HL-60/S4 treated with phorbol 12-myristate 13-acetate at 8.2 ng/mL for 4 days and 3 days (cell line): Measurements from ENCODE around the gene CERS2.

ENCODE experiments used
- in situ Hi-C: fragments of 300-500 bp; cut with MboI; formaldehyde crosslinking; loops from 2 replicates; pipeline ENCODE4 v1.15.0; 2022; ENCODE audit warnings: low sequenced_read_pairs

The CERS2 gene

GRCh38 chr1:150974580-150975478 lies at the start of gene CERS2:
Gene CERS2 (minus strand): TSS chr1:150974835. CDS start chr1:150969090, 5,745 bp downstream.
- in situ Hi-C loops = no loop called here

DNA sequence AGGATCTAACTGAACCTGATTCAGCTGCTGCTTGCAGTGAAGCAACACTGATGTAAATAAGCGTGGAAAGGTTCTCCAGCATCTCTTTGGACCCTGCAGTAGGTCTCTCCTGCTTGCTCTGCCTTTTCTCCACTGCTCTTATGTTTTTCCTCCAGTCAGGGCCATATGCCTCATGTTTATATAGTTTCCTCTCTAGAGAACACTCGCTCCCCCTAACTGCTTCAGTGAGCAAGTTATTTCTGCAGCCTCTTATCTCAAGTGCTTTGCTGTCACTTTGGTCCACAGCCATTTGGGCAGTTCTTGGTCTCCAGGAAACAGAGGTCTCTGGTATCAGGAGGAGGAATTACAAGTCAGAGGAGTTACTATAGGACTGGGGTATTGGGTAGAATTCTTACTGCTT lies 38.9 kb upstream of the CERS2 start:
- in situ Hi-C loops = no loop called here

DNA sequence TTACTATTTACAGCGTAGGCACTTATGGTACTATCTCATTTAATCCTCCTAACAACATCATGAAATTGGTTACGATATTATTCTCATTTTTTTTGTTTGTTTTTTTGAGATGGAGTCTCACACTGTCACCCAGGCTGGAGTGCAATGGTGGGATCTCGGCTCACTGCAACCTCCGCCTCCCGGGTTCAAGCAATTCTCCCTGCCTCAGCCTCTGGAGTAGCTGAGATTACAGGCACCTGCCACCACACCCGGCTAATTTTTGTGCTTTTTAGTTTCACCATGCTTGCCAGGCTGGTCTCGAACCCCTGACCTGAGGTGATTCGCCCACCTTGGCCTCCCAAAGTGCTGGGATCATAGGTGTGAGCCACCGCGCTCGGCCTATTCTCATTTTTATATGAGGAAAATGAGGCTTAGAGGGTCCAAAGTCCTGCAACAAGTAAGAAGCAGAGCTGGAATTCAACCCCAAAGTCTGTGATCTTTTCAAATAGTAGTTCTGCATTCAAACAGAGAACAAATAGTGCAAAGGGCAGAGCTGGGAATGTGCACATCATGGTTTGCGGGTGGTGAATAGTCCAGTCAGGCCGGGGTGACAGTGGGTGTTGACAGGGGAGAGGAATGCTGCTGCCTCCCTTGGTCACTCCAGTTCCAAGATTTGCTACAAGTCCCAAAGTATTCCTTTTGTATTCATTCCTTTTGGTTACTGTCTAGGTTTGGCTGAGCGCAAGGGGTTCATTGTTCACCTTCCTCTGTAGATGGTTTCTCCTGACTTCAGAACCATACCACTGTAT lies 38.2 kb upstream of the CERS2 start:
- in situ Hi-C loops = no loop called here

- in situ Hi-C loops = no loop called here
These were observed 36.7 kb upstream of the CERS2 start for GRCh38 chr1:151011154-151011850.

DNA sequence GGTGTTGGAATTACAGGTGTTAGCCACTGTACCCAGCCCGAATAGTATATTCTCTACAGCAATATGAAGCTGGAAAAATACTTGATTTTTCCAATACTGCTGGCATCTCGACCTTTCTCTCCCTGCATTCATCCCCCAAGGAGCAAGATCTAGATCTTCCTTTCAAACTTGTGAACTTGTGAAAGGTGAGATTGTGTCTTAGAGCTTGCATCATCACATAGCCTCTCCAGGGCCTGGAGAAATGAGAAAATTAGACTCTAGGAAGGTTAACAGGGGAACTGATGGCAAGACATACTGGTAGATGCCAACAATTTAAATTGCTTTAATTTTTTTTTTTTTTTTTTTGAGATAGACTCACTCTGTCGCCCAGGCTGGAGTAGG lies 35.7 kb upstream of the CERS2 start:
- in situ Hi-C loops = no loop called here

- in situ Hi-C loops = no loop called here
These were observed 35.2 kb upstream of the CERS2 start for GRCh38 chr1:151009674-151010345.

DNA sequence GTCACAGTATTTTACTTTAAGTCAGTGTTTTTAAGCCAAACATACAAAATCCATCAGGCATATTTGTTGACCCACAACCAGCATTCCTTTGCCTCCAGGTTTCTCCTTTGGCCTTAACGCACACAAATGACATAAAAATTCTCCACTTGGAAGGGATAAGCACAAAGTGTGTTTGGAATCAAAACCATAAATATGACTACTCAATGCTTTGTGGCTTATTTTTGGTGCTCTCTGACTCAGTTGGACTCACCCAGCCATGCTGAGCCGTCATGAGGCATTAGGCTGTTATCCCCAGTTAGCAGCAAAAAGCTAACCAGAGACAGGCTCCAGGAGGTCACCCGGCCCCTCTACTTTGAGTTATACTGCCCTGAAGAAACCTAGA lies 34.6 kb upstream of the CERS2 start:
- in situ Hi-C loops = no loop called here

DNA sequence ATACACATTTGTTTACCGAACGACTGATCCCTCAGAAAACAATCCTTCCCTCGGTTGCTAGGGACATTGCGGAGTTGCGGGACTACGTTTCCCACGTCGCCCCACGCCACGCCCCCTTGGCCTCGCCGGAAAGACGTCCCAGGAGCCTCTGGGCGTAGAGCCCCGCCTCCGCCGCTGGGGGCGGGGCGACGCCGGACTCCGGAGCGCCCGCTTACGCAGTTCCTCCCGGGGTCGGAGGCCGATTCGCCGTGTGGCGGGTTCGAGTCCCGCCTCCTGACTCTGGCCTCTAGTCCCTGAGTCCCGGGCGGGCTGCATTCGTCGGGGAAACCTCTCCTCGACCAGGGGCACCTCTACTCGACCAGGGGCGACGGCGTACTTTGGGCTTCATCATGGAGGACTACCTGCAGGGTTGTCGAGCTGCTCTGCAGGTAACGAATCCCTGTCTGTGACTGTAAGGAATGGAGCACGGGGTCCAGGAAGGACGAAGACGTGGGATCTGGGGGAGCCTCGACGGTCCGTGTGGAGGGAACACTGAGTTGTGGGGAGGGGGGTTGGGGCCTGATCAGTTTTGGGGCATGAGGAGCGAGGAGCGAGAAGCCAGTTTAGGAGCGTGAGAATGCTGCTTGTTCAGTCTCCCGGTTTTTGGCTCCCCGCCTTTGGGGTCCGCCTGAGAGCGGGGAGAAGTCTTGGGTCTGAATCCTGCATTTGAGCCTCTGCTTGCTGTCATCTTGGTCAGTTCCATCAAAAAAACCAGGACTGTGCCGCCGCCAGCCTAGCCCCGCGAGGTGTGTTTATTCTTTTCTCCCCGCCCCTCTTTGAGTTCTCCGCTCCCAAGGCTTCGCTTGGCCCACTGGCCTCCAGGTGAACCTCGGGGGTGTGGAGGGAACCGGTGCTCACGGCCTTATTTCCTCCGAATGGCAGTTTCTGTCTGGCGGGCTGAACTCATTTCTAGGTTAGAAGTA lies 33.9 kb upstream of the CERS2 start, which contains the start of gene PRUNE1:
TSS of gene PRUNE1 (plus strand) at position 206 of the 962 bp plus-strand sequence. CDS start at position 390, 184 bp downstream.
- in situ Hi-C loops = no loop called here

GRCh38 chr1:151007853-151008243 lies 33.2 kb upstream of the CERS2 start:
- in situ Hi-C loops = no loop called here

GRCh38 chr1:151006327-151007052 lies 31.9 kb upstream of the CERS2 start, which contains the start of gene MINDY1:
Gene MINDY1 (minus strand): TSS chr1:151006902. CDS start chr1:151002617, 4,285 bp downstream.
- in situ Hi-C loops = no loop called here

GRCh38 chr1:151005729-151006319 lies 31.2 kb upstream of the CERS2 start:
- in situ Hi-C loops = no loop called here

GRCh38 chr1:151003180-151003579 lies 28.5 kb upstream of the CERS2 start:
- in situ Hi-C loops = no loop called here

DNA sequence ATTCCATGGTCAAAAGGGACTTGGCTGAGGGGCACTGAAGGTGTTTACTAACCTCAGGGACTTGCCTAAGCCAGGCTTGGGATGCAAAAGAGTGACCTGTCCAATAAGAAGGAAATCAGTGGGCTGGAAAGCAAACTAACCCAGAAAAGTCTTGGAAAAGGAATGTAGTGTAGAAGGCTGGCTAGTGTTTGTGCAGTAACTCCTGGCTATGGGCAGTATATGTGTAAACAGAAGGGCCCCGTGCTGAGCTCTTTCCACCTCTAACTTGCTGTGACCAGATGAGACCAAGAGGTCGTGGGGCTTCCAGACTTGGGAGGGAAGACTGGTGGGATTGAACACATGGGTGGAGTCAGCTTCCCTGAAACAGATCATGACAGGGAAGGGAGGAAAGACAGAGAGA lies 28.0 kb upstream of the CERS2 start:
- in situ Hi-C loops = no loop called here

- in situ Hi-C loops = no loop called here
These were observed 27.4 kb upstream of the CERS2 start for GRCh38 chr1:151002051-151002450.

DNA sequence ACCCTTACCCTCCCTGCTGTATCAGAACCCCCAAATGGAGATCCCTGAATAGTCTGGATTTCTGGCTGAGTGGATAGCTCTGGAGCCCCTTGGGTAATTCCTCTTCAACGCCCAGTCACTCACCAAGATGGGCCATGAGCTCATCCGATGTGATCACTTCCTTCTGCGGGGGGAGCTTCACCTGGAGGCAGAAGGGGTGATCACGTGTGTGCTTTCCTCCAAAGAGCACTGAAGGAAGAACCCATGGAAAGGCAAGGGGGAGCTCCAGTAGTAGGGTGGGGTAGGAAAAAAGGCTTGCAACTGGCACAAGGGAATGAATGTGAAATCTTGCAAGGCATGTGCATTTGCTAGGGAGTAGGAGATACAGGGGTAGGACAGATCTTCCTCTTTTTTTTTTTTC lies 27.0 kb upstream of the CERS2 start:
- in situ Hi-C loops = no loop called here

- in situ Hi-C loops = no loop called here
These were observed 25.8 kb upstream of the CERS2 start for GRCh38 chr1:151000408-151000807.

DNA sequence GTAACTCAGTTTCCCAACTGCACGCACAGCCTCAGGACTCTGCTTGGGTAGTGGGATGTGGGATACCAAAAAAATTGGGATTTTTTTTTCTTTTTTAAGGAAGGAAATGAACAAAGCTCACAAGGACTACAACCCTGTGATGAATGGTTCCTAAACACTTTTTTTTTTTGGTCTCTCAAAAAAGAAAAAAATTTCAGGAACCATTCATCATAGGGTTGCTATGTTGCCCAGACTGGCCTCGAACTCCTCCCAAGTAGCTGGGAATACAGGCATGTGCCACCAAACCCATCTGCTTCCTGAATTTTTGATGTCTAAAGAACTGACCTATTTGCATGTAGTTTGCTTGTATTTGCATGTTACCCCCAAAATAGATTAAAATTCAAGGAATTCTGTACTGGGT lies 25.3 kb upstream of the CERS2 start:
- in situ Hi-C loops = no loop called here

GRCh38 chr1:150999051-150999674 lies 24.5 kb upstream of the CERS2 start:
- in situ Hi-C loops = no loop called here
